ENCODE results near the gene DPF3.

DPF3 gene

DNA sequence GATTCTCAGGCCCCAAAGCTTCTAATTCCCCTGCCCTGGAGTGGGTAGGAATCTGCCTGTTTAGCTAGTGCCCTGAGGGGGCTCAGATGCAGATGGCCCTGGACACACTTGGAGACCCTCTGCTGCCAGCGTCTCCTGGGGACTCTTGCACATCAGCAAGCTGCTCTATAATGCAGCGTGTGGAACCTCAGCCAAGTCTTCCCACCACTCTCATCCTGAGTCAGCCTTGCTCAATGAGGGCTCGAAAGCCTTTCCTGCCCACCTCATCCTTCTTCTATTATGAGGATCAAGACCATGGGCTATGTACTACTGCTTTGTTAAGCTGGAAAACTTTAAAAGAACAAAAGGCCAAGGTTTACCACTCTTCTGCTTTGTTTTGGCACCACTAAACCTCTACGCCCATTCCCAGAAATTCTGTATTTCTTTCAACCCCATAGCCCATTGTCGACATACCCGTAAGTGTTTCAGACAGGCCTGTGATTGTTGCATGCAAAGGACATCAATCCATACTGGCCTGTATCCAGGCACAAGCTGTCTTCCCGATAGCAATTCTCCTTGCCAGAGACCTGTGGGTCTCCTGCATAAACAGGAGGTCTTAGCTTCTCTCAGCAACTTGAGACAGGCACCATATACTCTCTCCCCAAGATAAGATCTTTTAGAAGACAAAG, 246.9 kb downstream of the DPF3 start:
- TF ChIP-seq CTCF (IDR thresholded peaks at IDR 0.05) = no peak

GRCh38 chr14:72645706-72646105, 248.2 kb downstream of the DPF3 start:
- no peak for TF ChIP-seq CTCF (IDR thresholded peaks at IDR 0.05)

- TF ChIP-seq CTCF (IDR thresholded peaks at IDR 0.05) = no peak
Observed at GRCh38 chr14:72644758-72645489, 249.0 kb downstream of the DPF3 start.

DNA sequence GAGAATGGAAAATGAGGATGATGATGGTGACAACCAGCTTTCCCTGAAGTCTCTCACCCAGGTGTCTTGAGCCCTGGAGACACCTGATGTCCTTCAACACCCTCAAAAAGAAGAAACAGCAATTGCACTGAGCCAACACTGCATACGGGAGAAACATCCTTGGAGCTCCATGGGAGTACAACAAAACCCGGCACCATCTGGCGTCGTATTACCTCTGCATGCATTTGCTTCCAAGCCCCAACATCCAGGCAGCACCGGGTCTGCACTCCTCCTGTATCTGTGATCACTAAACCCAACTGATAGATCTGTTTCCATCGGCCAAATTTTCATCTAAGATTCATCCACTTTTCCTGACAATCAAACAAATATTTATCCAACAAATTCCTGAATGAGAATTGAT, 249.9 kb downstream of the DPF3 start:
- no peak for TF ChIP-seq CTCF (IDR thresholded peaks at IDR 0.05)

DNA sequence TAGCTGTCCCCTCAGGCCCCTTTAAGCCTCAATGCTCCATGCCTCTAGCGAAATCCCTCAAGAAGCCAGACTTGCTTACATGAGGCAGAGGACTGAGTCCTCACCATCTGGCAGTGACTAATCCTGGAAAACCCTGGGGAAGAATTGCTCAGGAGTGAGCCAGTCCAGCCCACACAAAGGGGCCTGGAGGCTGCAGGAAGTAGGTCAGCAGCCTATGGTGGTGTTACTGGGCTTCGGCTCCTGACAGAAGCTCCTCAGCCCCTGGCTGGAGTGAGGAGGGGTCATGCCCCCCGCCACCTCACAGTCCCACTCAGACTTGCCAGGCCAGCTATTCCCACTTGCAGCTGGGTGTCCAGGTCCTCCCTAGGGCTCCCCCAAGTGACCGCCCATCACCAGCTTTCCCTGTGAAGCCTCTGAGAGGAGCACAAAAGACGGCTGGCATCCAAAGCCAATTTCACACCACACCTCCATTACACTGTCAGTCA, 250.5 kb downstream of the DPF3 start:
- TF ChIP-seq CTCF (IDR thresholded peaks at IDR 0.05) = no peak

GRCh38 chr14:72640911-72641485, 252.9 kb downstream of the DPF3 start:
- TF ChIP-seq CTCF (IDR thresholded peaks at IDR 0.05) = no peak

GRCh38 chr14:72638021-72638420, 255.9 kb downstream of the DPF3 start:
- no peak for TF ChIP-seq CTCF (IDR thresholded peaks at IDR 0.05)

Data from LNCAP (cell line).